ENCODE measurements around the gene RASGRP3.

RASGRP3 gene

DNA sequence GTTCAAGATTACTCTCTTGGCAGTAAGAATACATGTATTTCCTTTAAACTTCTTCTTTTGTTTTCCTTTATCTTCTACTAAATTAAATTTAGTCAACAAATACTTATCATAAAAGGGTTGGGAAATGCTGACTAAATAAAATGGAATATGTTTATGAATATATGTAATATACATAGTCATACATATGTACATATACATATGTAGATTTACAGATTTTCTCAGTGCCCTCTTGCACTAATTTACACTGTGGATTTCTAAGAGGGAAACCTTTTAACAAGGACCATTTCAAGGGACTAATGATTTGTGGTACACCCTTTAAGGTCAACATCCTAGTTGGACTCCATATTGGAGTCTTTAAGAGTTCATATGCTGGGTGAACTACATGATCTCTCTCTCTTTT is 85.4 kb downstream of the RASGRP3 start:
- DNase-seq (ENCODE audit: low read depth in 1 of 2, low spot score in 1 of 2): no peak
- Histone ChIP-seq H3K4me3 (replicated peaks; ENCODE audit: insufficient read depth, low read length) (no peak overlapping the region), H3K27me3 (ENCODE audit: insufficient read depth, poor library complexity, severe bottlenecking) (no peaks in the 10 kb centered on the region), H3K27ac (replicated peaks) (no peak overlapping the region)
- TF ChIP-seq REST (IDR thresholded peaks at IDR 0.05; ENCODE audit: insufficient replicate concordance, low read depth) (no peak), SPI1 (IDR thresholded peaks at IDR 0.05; ENCODE audit: borderline replicate concordance, low read depth) (no peak), GABPA (IDR thresholded peaks at IDR 0.05; ENCODE audit: low read depth) (no peak), POLR2AphosphoS5 (IDR thresholded peaks at IDR 0.05; ENCODE audit: low read depth) (no peak)
- TF ChIP-seq, protein P1, sequence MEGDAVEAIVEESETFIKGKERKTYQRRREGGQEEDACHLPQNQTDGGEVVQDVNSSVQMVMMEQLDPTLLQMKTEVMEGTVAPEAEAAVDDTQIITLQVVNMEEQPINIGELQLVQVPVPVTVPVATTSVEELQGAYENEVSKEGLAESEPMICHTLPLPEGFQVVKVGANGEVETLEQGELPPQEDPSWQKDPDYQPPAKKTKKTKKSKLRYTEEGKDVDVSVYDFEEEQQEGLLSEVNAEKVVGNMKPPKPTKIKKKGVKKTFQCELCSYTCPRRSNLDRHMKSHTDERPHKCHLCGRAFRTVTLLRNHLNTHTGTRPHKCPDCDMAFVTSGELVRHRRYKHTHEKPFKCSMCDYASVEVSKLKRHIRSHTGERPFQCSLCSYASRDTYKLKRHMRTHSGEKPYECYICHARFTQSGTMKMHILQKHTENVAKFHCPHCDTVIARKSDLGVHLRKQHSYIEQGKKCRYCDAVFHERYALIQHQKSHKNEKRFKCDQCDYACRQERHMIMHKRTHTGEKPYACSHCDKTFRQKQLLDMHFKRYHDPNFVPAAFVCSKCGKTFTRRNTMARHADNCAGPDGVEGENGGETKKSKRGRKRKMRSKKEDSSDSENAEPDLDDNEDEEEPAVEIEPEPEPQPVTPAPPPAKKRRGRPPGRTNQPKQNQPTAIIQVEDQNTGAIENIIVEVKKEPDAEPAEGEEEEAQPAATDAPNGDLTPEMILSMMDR (IDR thresholded peaks at IDR 0.05; ENCODE audit: insufficient read depth, low read length): no peak

GRCh38 chr2:33570681-33571080 is 94.2 kb downstream of the RASGRP3 start:
- TF ChIP-seq, protein P1 (IDR thresholded peaks at IDR 0.05; ENCODE audit: insufficient read depth, low read length): no peak
- no peak for TF ChIP-seq SPI1 (IDR thresholded peaks at IDR 0.05; ENCODE audit: borderline replicate concordance, low read depth)
- TF ChIP-seq POLR2AphosphoS5 (IDR thresholded peaks at IDR 0.05; ENCODE audit: low read depth): no peak
- TF ChIP-seq GABPA (IDR thresholded peaks at IDR 0.05; ENCODE audit: low read depth): no peak
- no peak for TF ChIP-seq REST (IDR thresholded peaks at IDR 0.05; ENCODE audit: insufficient replicate concordance, low read depth)
- H3K27ac ChIP-seq (replicated peaks): no peak overlapping the region
- no peak for DNase-seq (ENCODE audit: low read depth in 1 of 2, low spot score in 1 of 2)
- no peaks in the 10 kb centered on the region for H3K27me3 ChIP-seq (ENCODE audit: insufficient read depth, poor library complexity, severe bottlenecking)
- H3K4me3 ChIP-seq (replicated peaks; ENCODE audit: insufficient read depth, low read length): no peak overlapping the region

DNA sequence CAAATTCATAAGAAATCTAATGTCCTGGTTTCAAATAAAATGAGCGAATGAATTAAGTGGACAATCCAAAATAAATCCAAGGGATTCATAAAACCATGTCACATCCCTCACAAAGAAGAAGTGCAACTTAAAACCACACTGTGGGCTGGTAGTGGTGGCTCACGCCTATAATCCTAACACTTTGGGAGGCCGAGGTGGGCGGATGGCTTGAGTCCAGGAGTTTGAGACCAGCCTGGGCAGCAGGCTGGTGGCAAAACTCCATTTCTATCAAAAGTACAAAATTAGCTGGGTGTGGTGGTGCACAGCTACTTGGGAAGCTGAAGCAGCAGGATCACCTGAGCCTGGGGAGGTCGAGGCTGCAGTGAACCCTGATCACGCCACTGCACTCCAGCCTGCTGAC is 97.2 kb downstream of the RASGRP3 start:
- Histone ChIP-seq H3K27me3 (ENCODE audit: insufficient read depth, poor library complexity, severe bottlenecking) (no peaks in the 10 kb centered on the region), H3K4me3 (replicated peaks; ENCODE audit: insufficient read depth, low read length) (no peak overlapping the region), H3K27ac (replicated peaks) (no peak overlapping the region)
- no peak for DNase-seq (ENCODE audit: low read depth in 1 of 2, low spot score in 1 of 2)
- TF ChIP-seq REST (IDR thresholded peaks at IDR 0.05; ENCODE audit: insufficient replicate concordance, low read depth) (no peak), SPI1 (IDR thresholded peaks at IDR 0.05; ENCODE audit: borderline replicate concordance, low read depth) (no peak), POLR2AphosphoS5 (IDR thresholded peaks at IDR 0.05; ENCODE audit: low read depth) (no peak), GABPA (IDR thresholded peaks at IDR 0.05; ENCODE audit: low read depth) (no peak)
